HG03571 (cell line): Measurements from ENCODE around the gene CNTROB.
"Not testable (repeated sequence)": the region's sequence is repeated elsewhere in the genome, so short reads cannot be mapped to it uniquely, and the experiment has no call there.

Source experiments
- ATAC-seq: cut with Tn5 transposase; IDR thresholded peaks from one replicate; pipeline ENCODE4 v1.9.1; 2021; ENCODE audit not compliant: unreplicated experiment

Gene CNTROB

DNA sequence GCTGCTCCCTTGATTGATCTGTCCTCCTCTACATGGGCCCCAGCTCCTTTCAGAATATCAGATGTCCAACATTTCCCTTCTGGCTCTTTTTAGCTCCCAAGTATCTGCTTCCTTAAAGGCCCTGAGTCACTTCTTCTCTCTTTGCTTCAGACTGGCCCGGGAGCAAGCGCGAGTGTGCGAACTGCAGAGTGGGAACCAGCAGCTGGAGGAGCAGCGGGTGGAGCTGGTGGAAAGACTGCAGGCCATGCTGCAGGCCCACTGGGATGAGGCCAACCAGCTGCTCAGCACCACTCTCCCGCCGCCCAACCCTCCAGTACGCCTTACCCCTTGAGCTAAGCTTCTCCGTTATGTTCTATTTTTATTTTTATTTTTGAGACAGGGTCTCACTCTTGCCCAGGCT, 12.3 kb downstream of the CNTROB start:
- no peak for ATAC-seq

- ATAC-seq, result no peak
Observed at GRCh38 chr17:7945651-7946050, 13.6 kb downstream of the CNTROB start.

DNA sequence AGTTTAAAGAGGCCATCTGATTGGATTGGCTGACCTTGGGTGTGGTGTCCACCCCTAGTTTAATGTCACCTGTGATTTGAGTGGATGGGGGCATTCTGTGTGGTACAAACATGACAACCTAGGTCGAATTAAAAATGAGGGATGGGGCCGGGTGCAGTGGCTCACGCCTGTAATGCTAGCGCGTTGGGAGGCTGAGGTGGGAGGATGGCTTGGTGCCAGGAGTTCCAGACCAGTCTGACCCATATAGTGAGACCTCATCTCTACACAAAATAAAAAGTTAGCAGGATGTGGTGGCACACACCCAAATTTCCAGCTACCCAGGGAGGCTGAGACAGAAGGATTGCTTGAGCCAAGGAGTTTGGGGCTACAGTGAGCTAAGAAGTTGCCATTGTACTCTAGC, 14.4 kb downstream of the CNTROB start:
- no peak for ATAC-seq

DNA sequence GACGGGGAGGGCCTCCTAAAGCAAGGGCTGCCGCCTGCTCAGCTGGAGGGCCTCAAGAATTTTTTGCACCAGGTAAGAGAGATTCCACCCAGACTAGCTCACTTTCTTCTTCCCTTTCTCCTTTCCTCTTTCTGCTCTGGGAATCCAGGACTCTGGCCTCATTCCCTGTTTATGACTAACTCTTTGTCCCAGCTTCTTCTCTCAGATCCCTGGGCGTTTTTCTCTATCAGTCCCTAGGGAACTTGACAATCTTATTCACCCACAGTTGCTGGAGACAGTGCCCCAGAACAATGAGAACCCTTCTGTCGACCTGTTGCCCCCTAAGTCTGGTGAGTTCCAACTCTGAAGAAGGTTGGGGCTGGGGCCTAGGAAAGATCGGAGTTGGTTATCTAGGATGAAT, 15.6 kb downstream of the CNTROB start:
- no peak for ATAC-seq

DNA sequence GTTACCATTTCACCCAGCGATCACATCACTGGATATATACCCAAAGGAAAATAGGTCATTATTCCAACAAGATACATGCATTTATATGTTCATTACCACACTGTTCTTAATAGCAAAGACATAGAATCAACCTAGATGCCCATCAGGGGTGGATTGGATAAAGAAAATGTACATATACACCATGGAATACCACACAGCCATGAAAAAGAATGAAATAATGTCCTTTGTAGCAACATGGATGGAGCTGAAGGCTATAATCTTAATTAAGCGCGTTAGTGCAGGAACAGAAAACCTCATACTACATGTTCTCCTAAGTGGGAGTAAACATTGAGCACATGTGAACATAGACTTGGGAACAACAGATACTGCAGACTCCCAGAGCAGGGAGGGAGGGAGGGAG, 18.6 kb downstream of the CNTROB start:
- no peak for ATAC-seq

GRCh38 chr17:7951143-7951792, 19.3 kb downstream of the CNTROB start:
- ATAC-seq, result no peak

GRCh38 chr17:7953266-7953665, 21.3 kb downstream of the CNTROB start:
- not testable (repeated sequence) for ATAC-seq

DNA sequence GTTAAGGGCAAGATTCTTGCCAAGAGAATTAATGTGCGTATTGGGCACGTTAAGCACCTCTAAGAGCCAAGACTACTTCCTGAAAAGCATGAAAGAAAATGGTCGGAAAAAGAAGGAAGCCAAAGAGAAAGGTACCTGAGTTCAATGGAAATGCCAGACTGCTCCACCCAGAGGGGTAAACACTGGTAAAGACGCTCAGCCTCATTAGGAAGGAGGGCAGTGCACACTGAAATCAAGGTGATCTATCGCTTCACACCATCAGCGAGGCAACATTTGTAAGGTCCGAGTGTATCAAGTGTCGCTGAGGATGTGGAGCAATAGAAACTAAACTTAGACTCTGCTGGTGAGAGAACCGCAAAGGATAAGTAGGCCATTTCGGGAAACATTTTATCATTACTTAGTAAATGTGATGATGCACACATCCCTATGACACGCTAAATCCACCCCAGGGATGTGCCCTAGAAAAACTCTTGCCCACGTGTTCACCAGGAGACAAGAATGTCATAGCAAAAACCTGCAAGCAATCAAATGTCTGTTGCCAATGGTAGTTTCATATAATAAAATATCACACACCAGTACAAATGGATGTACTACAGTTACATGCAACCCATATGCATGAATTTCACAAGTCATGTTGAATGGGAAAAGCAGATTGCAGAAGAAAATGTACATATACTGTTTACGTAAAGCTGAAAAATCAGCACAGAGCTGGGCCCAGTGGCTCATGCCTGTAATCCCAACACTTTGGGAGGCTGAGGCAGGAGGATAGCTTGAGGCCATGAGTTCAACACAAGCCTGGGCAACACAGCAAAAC, 23.6 kb downstream of the CNTROB start:
- ATAC-seq, result no peak

DNA sequence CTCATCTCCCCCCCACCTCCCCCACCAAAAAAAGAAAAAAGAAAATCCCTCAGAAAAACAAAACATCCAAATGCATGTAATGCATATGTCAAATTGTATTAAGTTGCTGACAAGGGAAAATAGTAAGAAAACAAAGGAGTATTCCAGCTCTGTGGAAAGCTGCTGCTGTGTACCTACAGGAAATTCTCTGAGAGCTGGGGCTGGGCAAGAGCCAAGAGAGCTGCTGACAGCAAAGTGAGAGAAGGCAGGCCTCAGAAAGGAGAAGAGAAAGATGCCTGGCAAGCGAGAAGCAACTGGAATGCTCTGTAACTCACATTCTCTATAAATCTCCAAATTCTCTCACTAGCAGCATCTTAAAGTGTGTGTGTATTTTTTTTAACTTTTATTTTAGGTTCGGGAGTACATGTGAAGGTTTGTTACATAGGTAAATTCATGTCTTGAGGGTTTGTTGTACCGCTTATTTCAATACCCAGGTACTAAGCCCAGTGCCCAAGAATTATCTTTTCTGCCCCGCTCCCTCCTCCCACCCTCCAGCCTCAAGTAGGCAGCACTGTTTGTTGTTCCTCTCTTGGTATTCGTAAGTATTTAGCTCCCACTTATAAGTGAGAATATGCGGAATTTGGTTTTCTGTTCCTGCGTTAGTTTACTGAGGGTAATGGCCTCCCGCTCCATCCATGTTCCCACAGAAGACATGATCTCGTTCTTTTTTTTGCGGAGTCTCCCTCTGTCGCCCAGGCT, 24.4 kb downstream of the CNTROB start:
- no peak for ATAC-seq

DNA sequence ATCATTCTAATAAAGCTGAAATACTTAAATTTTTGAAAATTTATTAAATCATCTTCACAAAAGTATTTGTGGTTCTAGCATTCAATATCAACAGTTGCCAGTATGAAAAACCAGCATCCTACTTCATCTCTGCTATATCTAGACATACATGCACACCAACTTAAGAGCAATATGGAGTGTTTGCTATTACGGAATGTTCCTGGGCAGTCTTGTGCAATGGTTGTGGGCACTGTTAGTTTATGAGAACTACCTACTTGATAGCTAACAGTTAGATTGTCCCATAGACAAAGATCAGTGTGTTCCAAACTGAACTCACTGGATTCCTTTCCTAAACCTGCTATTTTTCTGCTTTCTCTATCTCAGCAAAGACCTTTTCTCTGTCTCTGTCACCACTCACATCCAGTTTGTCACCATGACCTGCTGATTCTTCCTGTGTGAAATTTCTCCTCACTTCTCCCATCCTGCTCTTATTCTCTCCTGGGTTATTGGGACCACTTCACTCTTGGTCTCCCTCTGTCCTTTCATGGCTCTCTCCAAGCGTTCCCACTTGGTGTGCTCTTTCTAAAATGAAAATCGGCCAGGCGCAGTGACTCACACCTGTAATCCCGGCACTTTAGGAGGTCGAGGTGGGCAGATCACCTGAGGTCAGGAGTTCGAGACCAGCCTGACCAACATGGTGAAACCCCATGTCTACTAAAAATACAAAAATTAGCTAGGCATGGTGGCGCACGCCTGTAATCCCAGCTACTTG, 27.7 kb downstream of the CNTROB start:
- no peak for ATAC-seq

GRCh38 chr17:7961421-7961820, 29.4 kb downstream of the CNTROB start:
- ATAC-seq, result no peak

- no peak for ATAC-seq
Observed at GRCh38 chr17:7967751-7968150, 35.7 kb downstream of the CNTROB start.

DNA sequence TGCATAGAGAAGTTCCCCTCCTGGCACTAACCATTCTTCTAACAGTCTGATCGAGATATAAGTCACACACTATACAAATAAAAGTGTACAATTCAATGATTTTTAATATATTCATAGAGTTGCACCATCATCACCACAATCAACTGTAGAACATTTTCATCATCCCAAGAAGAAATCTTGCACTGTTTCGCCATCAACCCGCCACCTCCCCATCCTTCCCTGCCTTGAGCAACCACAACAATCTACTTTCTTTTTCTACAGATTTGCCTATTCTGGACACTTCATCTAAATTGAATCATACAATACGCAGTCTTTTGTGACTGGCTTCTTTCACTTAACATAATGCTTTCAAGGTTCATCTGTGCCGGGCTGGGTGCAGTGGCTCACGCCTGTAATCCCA, 37.4 kb downstream of the CNTROB start:
- ATAC-seq, result no peak

DNA sequence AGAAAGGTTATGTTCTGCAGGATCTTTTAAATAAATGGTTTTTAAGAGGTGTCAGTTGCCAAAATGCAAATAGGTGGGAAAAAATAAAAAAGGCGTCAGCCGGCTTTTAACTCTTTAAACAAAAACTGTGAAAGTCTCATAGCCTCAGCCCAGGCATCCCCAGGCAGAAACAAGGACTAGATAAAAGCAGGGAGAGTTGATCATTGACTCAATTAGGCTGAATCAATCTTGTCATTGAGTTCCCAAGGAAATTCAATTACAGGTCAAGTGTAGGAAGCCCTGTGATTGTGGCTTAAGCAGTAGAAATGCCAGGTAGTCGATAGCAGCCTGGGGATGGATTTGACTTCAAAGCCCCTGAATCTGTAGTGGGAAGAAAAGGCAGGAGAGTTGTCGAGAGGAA, 39.6 kb downstream of the CNTROB start:
- ATAC-seq, result no peak

GRCh38 chr17:7972131-7972785, 40.3 kb downstream of the CNTROB start:
- no peak for ATAC-seq

DNA sequence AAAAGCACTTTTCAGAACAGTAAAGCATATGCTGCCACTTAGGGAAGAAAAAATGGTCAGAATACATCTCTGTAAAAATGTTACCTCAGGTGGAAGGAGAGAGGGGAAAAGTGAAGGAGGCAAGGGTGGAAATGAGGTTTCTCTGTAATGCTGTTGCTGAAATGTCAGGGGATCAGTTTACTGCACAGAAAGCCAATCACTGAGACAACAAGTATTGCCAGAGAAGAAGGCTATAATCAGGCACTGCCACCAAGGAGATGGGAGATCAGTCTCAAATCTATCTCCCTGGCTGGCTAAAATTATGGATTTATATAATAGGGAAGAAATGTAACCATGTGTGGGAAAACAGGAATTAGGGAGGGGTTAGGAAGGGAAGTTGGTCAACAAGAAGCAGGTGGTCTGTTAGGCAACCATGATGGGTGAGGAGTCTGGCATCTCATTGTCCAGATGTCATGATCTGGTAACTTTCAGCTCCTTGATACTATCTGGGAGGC, 42.7 kb downstream of the CNTROB start:
- ATAC-seq, result no peak

GRCh38 chr17:7977039-7977438, 45.0 kb downstream of the CNTROB start:
- no peak for ATAC-seq

- no peak for ATAC-seq
Observed at GRCh38 chr17:7977805-7978204, 45.8 kb downstream of the CNTROB start.

DNA sequence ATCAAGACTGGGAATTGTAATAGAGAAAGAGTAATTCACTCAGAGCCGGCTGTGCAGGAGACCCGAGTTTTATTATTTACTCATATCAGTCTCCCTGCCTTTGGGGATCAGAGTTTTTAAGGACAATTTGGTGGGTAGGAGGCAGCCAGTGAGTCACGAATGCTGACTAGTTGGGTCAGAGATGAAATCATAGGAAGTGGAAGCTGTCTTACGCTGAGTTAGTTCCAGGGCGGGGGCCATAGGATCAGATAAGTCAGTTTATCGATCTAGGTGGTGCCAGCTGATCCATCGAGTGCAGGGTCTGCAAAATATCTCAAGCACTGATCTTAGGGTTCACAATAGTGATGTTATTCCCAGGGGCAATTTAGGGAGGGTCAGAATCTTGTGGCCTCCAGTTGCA, 50.2 kb downstream of the CNTROB start:
- ATAC-seq, result no peak

- ATAC-seq, result no peak
Observed at GRCh38 chr17:7982666-7983065, 50.7 kb downstream of the CNTROB start.

- no peak for ATAC-seq
Observed at GRCh38 chr17:7984904-7985303, 52.9 kb downstream of the CNTROB start.
